OCI-LY3 (cell line): ENCODE results near the gene BICDL2.

ENCODE experiments used
- EZH2phosphoT487 ChIP-seq: fragments of 200-600 bp; shearing (Covaris generic); IDR thresholded peaks from 2 replicates; pipeline ENCODE4 v1.6.1; 2018; ENCODE audit warnings: antibody characterized with exemption, mixed run types, low read depth
- TF ChIP-seq, protein P1 (sequence below): fragments of 200-600, 300-600 bp; sonication (generic); IDR thresholded peaks from 2 replicates; pipeline ENCODE4 v1.5.1; 2014; ENCODE audit warnings: antibody characterized with exemption, low read length, low read depth

DNA sequence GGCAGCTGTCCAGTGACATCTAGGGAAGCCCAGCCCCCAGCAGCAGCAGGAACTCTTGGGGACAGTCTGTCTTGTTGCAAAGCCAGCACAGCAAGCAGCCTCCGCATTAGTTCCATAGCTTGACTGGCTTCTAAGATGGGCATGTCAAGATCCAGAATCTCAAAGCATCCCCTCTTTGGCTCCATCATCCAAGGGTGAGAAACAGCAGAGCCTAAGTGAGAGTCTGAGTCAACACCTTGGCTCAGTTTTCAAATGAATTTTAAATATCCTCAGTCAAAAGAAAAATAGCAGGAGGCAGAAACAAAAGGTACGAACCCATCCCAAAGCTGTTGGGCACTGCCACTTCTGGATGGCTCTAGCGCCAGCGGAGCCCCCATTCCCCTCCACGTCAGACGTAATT lies 21.8 kb downstream of the BICDL2 start:
- TF ChIP-seq, protein P1, sequence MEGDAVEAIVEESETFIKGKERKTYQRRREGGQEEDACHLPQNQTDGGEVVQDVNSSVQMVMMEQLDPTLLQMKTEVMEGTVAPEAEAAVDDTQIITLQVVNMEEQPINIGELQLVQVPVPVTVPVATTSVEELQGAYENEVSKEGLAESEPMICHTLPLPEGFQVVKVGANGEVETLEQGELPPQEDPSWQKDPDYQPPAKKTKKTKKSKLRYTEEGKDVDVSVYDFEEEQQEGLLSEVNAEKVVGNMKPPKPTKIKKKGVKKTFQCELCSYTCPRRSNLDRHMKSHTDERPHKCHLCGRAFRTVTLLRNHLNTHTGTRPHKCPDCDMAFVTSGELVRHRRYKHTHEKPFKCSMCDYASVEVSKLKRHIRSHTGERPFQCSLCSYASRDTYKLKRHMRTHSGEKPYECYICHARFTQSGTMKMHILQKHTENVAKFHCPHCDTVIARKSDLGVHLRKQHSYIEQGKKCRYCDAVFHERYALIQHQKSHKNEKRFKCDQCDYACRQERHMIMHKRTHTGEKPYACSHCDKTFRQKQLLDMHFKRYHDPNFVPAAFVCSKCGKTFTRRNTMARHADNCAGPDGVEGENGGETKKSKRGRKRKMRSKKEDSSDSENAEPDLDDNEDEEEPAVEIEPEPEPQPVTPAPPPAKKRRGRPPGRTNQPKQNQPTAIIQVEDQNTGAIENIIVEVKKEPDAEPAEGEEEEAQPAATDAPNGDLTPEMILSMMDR, result no peak
- no peak for TF ChIP-seq EZH2phosphoT487
